Activated CD8-positive, alpha-beta memory T cell treated with anti-CD3 and anti-CD28 coated beads for 48 hours (primary cell): ENCODE measurements around the gene C10orf90.

ENCODE experiments used
- DNase-seq, 3 experiments: peaks; one replicate each; pipeline ENCODE4 v3.0.0-alpha.2; 2020; ENCODE audit warnings: low read depth in 2 of 3, low spot score in 2 of 3

The C10orf90 gene

GRCh38 chr10:126670056-126670894, at the start of gene C10orf90:
TSS of gene C10orf90 (minus strand) at chr10:126670693. CDS start at chr10:126670480, 213 bp downstream.
- no peak for DNase-seq

- no peak for DNase-seq
Measured at GRCh38 chr10:126716366-126716765, 45.9 kb upstream of the C10orf90 start.

GRCh38 chr10:126713594-126713993, 43.1 kb upstream of the C10orf90 start:
- no peak for DNase-seq

GRCh38 chr10:126712681-126713080, 42.2 kb upstream of the C10orf90 start:
- no peak for DNase-seq

GRCh38 chr10:126705951-126706565, 35.6 kb upstream of the C10orf90 start:
- DNase-seq = no peak

GRCh38 chr10:126705131-126705530, 34.6 kb upstream of the C10orf90 start:
- no peak for DNase-seq

- no peak for DNase-seq
Measured at GRCh38 chr10:126704649-126705048, 34.2 kb upstream of the C10orf90 start.

- no peak for DNase-seq
Measured at GRCh38 chr10:126702181-126702580, 31.7 kb upstream of the C10orf90 start.

- DNase-seq = no peak
Measured at GRCh38 chr10:126701526-126701925, 31.0 kb upstream of the C10orf90 start.

GRCh38 chr10:126696684-126697083, 26.2 kb upstream of the C10orf90 start:
- DNase-seq = no peak

GRCh38 chr10:126691456-126691855, 21.0 kb upstream of the C10orf90 start:
- DNase-seq = no peak

GRCh38 chr10:126690534-126690933, 20.0 kb upstream of the C10orf90 start:
- DNase-seq = no peak

- DNase-seq = no peak
Measured at GRCh38 chr10:126689461-126689994, 19.0 kb upstream of the C10orf90 start.

- no peak for DNase-seq
Measured at GRCh38 chr10:126687121-126687606, 16.7 kb upstream of the C10orf90 start.

GRCh38 chr10:126686719-126687118, 16.2 kb upstream of the C10orf90 start:
- DNase-seq = no peak

- DNase-seq = no peak
Measured at GRCh38 chr10:126686268-126686667, 15.8 kb upstream of the C10orf90 start.

GRCh38 chr10:126685756-126686155, 15.3 kb upstream of the C10orf90 start:
- no peak for DNase-seq

GRCh38 chr10:126684171-126684745, 13.8 kb upstream of the C10orf90 start:
- no peak for DNase-seq

- DNase-seq = no peak
Measured at GRCh38 chr10:126683466-126683865, 13.0 kb upstream of the C10orf90 start.

- no peak for DNase-seq
Measured at GRCh38 chr10:126675656-126676438, 5.4 kb upstream of the C10orf90 start.
